Measurements from ENCODE around the gene YIF1A. TPM values are rescaled to one million over a fixed set of nuclear protein-coding genes. Genes with fewer than 3 reads are reported as not detected.

Gene YIF1A
- total RNA-seq, 2 experiments from 2014 or later: 57.2 to 73.4 TPM

- peaks cover 8% of the 10 kb centered on the region for H3K4me1 ChIP-seq (ENCODE audit: insufficient read depth, low read length, poor library complexity, severe bottlenecking)
- H3K36me3 ChIP-seq (ENCODE audit: insufficient read depth, low read length): peaks cover 43% of the 10 kb centered on the region
- ChIA-PET CTCF (ENCODE audit: unreplicated experiment) (no interaction called here), POLR2A (no interaction called here)
- H3K27ac ChIP-seq (ENCODE audit: low read depth, low read length, poor library complexity, severe bottlenecking): no peak overlapping the region
- TF ChIP-seq EZH2phosphoT487 (IDR thresholded peaks at IDR 0.05; ENCODE audit: borderline replicate concordance, low read depth, low read length) (no peak), CTCF (conservative IDR thresholded peaks at IDR 0.05; ENCODE audit: low read length) (no peak)
- no peaks in the 10 kb centered on the region for H3K9me3 ChIP-seq (ENCODE audit: low read length)
- no TSS peak for BruUV-seq (replicated peaks)
- intact Hi-C loops (cut with micrococcal nuclease; ENCODE audit: unreplicated experiment): no loop called here
- no peaks in the 10 kb centered on the region for H3K79me2 ChIP-seq (ENCODE audit: insufficient read depth, low read depth, low read length)
- DNase-seq (ENCODE audit: low spot score): no peak
- H3K4me3 ChIP-seq (ENCODE audit: low read depth, low read length, poor library complexity, severe bottlenecking): no peak overlapping the region
- H3K9me2 ChIP-seq (ENCODE audit: insufficient read depth, low read length): no peaks in the 10 kb centered on the region
- no peak overlapping the region for H3K4me2 ChIP-seq (ENCODE audit: low read length)
- H4K20me1 ChIP-seq (ENCODE audit: insufficient read depth, low read length): no peaks in the 10 kb centered on the region
- no peak overlapping the region for H2AFZ ChIP-seq (ENCODE audit: low read length)
Observed at GRCh38 chr11:66275984-66276612, 12.8 kb downstream of the YIF1A start.

- H3K27ac ChIP-seq (ENCODE audit: low read depth, low read length, poor library complexity, severe bottlenecking): no peak overlapping the region
- no peaks in the 10 kb centered on the region for H3K9me3 ChIP-seq (ENCODE audit: low read length)
- CTCF ChIA-PET (ENCODE audit: unreplicated experiment): no interaction called here
- H3K79me2 ChIP-seq (ENCODE audit: insufficient read depth, low read depth, low read length): peaks cover 6% of the 10 kb centered on the region; the same call in 1 of the 2 replicates
- BruUV-seq (replicated peaks): no TSS peak
- intact Hi-C loops (cut with micrococcal nuclease; ENCODE audit: unreplicated experiment): no loop called here
- no peak for DNase-seq (ENCODE audit: low spot score)
- no peaks in the 10 kb centered on the region for H3K9me2 ChIP-seq (ENCODE audit: insufficient read depth, low read length)
- no peaks in the 10 kb centered on the region for H4K20me1 ChIP-seq (ENCODE audit: insufficient read depth, low read length)
- H3K36me3 ChIP-seq (ENCODE audit: insufficient read depth, low read length): peaks cover 49% of the 10 kb centered on the region
- no peak overlapping the region for H2AFZ ChIP-seq (ENCODE audit: low read length)
- peaks cover 8% of the 10 kb centered on the region for H3K4me1 ChIP-seq (ENCODE audit: insufficient read depth, low read length, poor library complexity, severe bottlenecking)
- H3K4me3 ChIP-seq (ENCODE audit: low read depth, low read length, poor library complexity, severe bottlenecking): no peak overlapping the region
- POLR2A ChIA-PET: no interaction called here
- no peak overlapping the region for H3K4me2 ChIP-seq (ENCODE audit: low read length)
- TF ChIP-seq CTCF (conservative IDR thresholded peaks at IDR 0.05; ENCODE audit: low read length) (no peak), EZH2phosphoT487 (IDR thresholded peaks at IDR 0.05; ENCODE audit: borderline replicate concordance, low read depth, low read length) (no peak)
Observed at GRCh38 chr11:66275396-66275795, 13.5 kb downstream of the YIF1A start.

- ChIA-PET CTCF (ENCODE audit: unreplicated experiment) (no interaction called here), POLR2A (no interaction called here)
- no peak overlapping the region for H3K4me2 ChIP-seq (ENCODE audit: low read length)
- no peak overlapping the region for H2AFZ ChIP-seq (ENCODE audit: low read length)
- TF ChIP-seq CTCF (conservative IDR thresholded peaks at IDR 0.05; ENCODE audit: low read length) (no peak), EZH2phosphoT487 (IDR thresholded peaks at IDR 0.05; ENCODE audit: borderline replicate concordance, low read depth, low read length) (no peak)
- H3K4me3 ChIP-seq (ENCODE audit: low read depth, low read length, poor library complexity, severe bottlenecking): no peak overlapping the region
- H4K20me1 ChIP-seq (ENCODE audit: insufficient read depth, low read length): no peaks in the 10 kb centered on the region
- no peaks in the 10 kb centered on the region for H3K9me3 ChIP-seq (ENCODE audit: low read length)
- peaks cover 18% of the 10 kb centered on the region for H3K79me2 ChIP-seq (ENCODE audit: insufficient read depth, low read depth, low read length)
- H3K36me3 ChIP-seq (ENCODE audit: insufficient read depth, low read length): peaks cover 56% of the 10 kb centered on the region
- intact Hi-C loops (cut with micrococcal nuclease; ENCODE audit: unreplicated experiment): no loop called here
- H3K27ac ChIP-seq (ENCODE audit: low read depth, low read length, poor library complexity, severe bottlenecking): no peak overlapping the region
- DNase-seq (ENCODE audit: low spot score): no peak
- peaks cover 18% of the 10 kb centered on the region for H3K4me1 ChIP-seq (ENCODE audit: insufficient read depth, low read length, poor library complexity, severe bottlenecking)
- no TSS peak for BruUV-seq (replicated peaks)
- no peaks in the 10 kb centered on the region for H3K9me2 ChIP-seq (ENCODE audit: insufficient read depth, low read length)
Observed at GRCh38 chr11:66274219-66274618, 14.7 kb downstream of the YIF1A start.
